H1 (cell line): Measurements from ENCODE around the gene CNOT3. TPM values are rescaled to one million over a fixed set of nuclear protein-coding genes. Genes with fewer than 3 reads are reported as not detected.

Experiments
- CTCF ChIA-PET: fragments of 300-600 bp; sonication (Branson Sonifier 250); formaldehyde crosslinking; loops from one replicate; lab custom pipeline; 2021; ENCODE audit not compliant: partially characterized antibody; lab: Charles Lee
- POLR2A ChIA-PET: fragments of 300-600 bp; sonication (Branson Sonifier 250); formaldehyde crosslinking; loops from one replicate; lab custom pipeline; 2021; ENCODE audit warnings: inconsistent platforms; ENCODE audit not compliant: partially characterized antibody; lab: Charles Lee
- DNase-seq, 2 experiments: peaks; one replicate each; pipeline versions ENCODE4 v3.0.0 to v3.0.0-alpha.2; 2010 to 2022; ENCODE audit warnings: low spot score in 2 of 2, low read depth in 1 of 2, mixed read lengths in 1 of 2
- FAIRE-seq: peaks from 2 replicates; lab custom pipeline; 2011; peaks lifted over from hg19 to GRCh38; lab: Jason Lieb, UNC
- H2AFZ ChIP-seq: 2 replicates; pipeline ENCODE4 v1.8.1; 2012; ENCODE audit warnings: low read length, inconsistent platforms
- H2AK5ac ChIP-seq: 2 replicates; pipeline ENCODE4 v1.6.1; 2013; ENCODE audit warnings: low read depth, low read length
- H2BK120ac ChIP-seq: replicated peaks from 2 replicates; pipeline ENCODE3; 2013; ENCODE audit warnings: low read depth, low read length, inconsistent platforms
- H2BK12ac ChIP-seq: 2 replicates; pipeline ENCODE4 v1.6.1; 2013; ENCODE audit warnings: low read depth, low read length
- H2BK15ac ChIP-seq: 2 replicates; pipeline ENCODE4 v1.6.1; 2013; ENCODE audit warnings: low read length
- H2BK20ac ChIP-seq: 2 replicates; pipeline ENCODE4 v1.6.1; 2013; ENCODE audit warnings: low read length
- H2BK5ac ChIP-seq: 2 replicates; pipeline ENCODE4 v1.6.1; 2013; ENCODE audit warnings: low read depth, low read length
- H3K14ac ChIP-seq: 2 replicates; pipeline ENCODE4 v1.6.1; 2013; ENCODE audit warnings: inconsistent platforms; ENCODE audit not compliant: insufficient read length
- H3K18ac ChIP-seq: 2 replicates; pipeline ENCODE4 v1.6.1; 2013; ENCODE audit warnings: low read length; ENCODE audit errors: extremely low read depth
- H3K23ac ChIP-seq: 2 replicates; pipeline ENCODE4 v1.6.1; 2013; ENCODE audit warnings: inconsistent platforms; ENCODE audit not compliant: insufficient read length
- H3K23me2 ChIP-seq: 2 replicates; pipeline ENCODE4 v1.6.1; 2013; ENCODE audit warnings: low read depth, low read length
- H3K27ac ChIP-seq: 2 replicates; pipeline ENCODE4 v1.6.1; 2011; ENCODE audit warnings: low read depth, low read length, inconsistent platforms
- H3K27me3 ChIP-seq, 4 experiments: replicated peaks in 1 of 4; 1 replicate in 1 of 4; 2 replicates in 3 of 4; pipeline versions ENCODE4 v1.6.1 to v1.8.1; 2011 to 2013; ENCODE audit warnings: low read length in 3 of 4, mild to moderate bottlenecking in 3 of 4, inconsistent platforms in 2 of 4, mixed read lengths in 2 of 4, moderate library complexity in 1 of 4; ENCODE audit not compliant: control insufficient read depth in 3 of 4, insufficient read depth in 3 of 4; ENCODE audit errors: extremely low read depth in 1 of 4
- H3K36me3 ChIP-seq, 4 experiments: 2 replicates each; pipeline versions ENCODE4 v1.6.1 to v1.8.1; 2011 to 2013; ENCODE audit warnings: mild to moderate bottlenecking in 4 of 4, low read length in 3 of 4, moderate library complexity in 2 of 4, control low read depth in 1 of 4, inconsistent platforms in 1 of 4; ENCODE audit not compliant: insufficient read depth in 4 of 4, control insufficient read depth in 2 of 4
- H3K4ac ChIP-seq: replicated peaks from 2 replicates; pipeline ENCODE3; 2013; ENCODE audit warnings: low read length, low read depth, mixed read lengths, inconsistent platforms; ENCODE audit not compliant: insufficient read length
- H3K4me1 ChIP-seq, 4 experiments: replicated peaks in 1 of 4; 1 replicate in 1 of 4; 2 replicates in 3 of 4; pipeline versions ENCODE4 v1.6.1 to v1.8.1; 2011 to 2013; ENCODE audit warnings: low read length in 3 of 4, inconsistent platforms in 2 of 4, mixed read lengths in 1 of 4; ENCODE audit not compliant: insufficient read depth in 4 of 4, control insufficient read depth in 3 of 4
- H3K4me2 ChIP-seq, 2 experiments: 2 replicates each; pipeline versions ENCODE4 v1.6.1 to v1.8.1; 2011 to 2013; ENCODE audit warnings: low read depth in 2 of 2, low read length in 2 of 2, control low read depth in 1 of 2, inconsistent platforms in 1 of 2, mild to moderate bottlenecking in 1 of 2; ENCODE audit not compliant: insufficient read depth in 1 of 2
- H3K4me3 ChIP-seq, 4 experiments: fragments of 200-600, 300-600 bp in 1 of 4; sonication (generic), shearing (Covaris generic), sonication (Bioruptor Twin) in 1 of 4; 2 replicates each; pipeline versions ENCODE4 v1.5.1 to v1.8.1; 2011 to 2016; ENCODE audit warnings: low read length in 4 of 4, low read depth in 3 of 4, control low read depth in 2 of 4, inconsistent platforms in 2 of 4, mild to moderate bottlenecking in 2 of 4, mixed read lengths in 1 of 4, moderate library complexity in 1 of 4; ENCODE audit not compliant: insufficient read depth in 2 of 4; ENCODE audit errors: extremely low read depth in 1 of 4
- H3K56ac ChIP-seq: replicated peaks from 2 replicates; pipeline ENCODE3; 2013; ENCODE audit warnings: low read depth, mild to moderate bottlenecking, mixed read lengths, low read length, inconsistent platforms; ENCODE audit not compliant: insufficient read length
- H3K79me1 ChIP-seq: 2 replicates; pipeline ENCODE4 v1.6.1; 2013; ENCODE audit warnings: low read depth, low read length, control low read depth
- H3K79me2 ChIP-seq, 2 experiments: 2 replicates each; pipeline versions ENCODE4 v1.6.1 to v1.8.1; 2012 to 2013; ENCODE audit warnings: low read length in 2 of 2, mild to moderate bottlenecking in 2 of 2, inconsistent platforms in 1 of 2; ENCODE audit not compliant: insufficient read depth in 2 of 2, control insufficient read depth in 1 of 2
- H3K9ac ChIP-seq, 4 experiments: replicated peaks in 1 of 4; 1 replicate in 1 of 4; 2 replicates in 3 of 4; pipeline versions ENCODE4 v1.6.1 to v1.8.1; 2011 to 2013; ENCODE audit warnings: low read depth in 3 of 4, low read length in 3 of 4, control low read depth in 2 of 4, mild to moderate bottlenecking in 2 of 4, moderate library complexity in 2 of 4, inconsistent platforms in 1 of 4; ENCODE audit errors: extremely low read depth in 1 of 4
- H3K9me3 ChIP-seq, 2 experiments: 2 replicates each; pipeline versions ENCODE4 v1.6.1 to v1.8.1; 2012 to 2013; ENCODE audit warnings: mild to moderate bottlenecking in 2 of 2, moderate library complexity in 2 of 2, control low read depth in 1 of 2, inconsistent platforms in 1 of 2, low read depth in 1 of 2, low read length in 1 of 2, mixed read lengths in 1 of 2; ENCODE audit not compliant: insufficient read depth in 2 of 2
- H4K20me1 ChIP-seq, 2 experiments: replicated peaks in 1 of 2; 2 replicates each; pipeline versions ENCODE3 to v1.8.1; 2011 to 2013; ENCODE audit warnings: inconsistent platforms in 2 of 2, low read length in 2 of 2, mild to moderate bottlenecking in 1 of 2; ENCODE audit not compliant: insufficient read depth in 2 of 2, control insufficient read depth in 1 of 2
- H4K5ac ChIP-seq: 2 replicates; pipeline ENCODE4 v1.6.1; 2013; ENCODE audit warnings: low read length, low read depth, mixed read lengths, inconsistent platforms; ENCODE audit not compliant: insufficient read length
- H4K8ac ChIP-seq: 2 replicates; pipeline ENCODE4 v1.8.0; 2013; ENCODE audit warnings: mild to moderate bottlenecking, moderate library complexity, low read length, inconsistent platforms; ENCODE audit not compliant: insufficient read depth; ENCODE audit errors: extremely low read depth
- H4K91ac ChIP-seq: replicated peaks from 2 replicates; pipeline ENCODE3; 2013; ENCODE audit warnings: low read length, mixed read lengths, inconsistent platforms; ENCODE audit not compliant: insufficient read length
- BRCA1 ChIP-seq: IDR thresholded peaks from 2 replicates; pipeline ENCODE4 v1.6.1; 2012; ENCODE audit warnings: low read depth, low read length, improper control_type of control experiment
- CBX8 ChIP-seq: fragments of 300-800, 300-1000 bp; sonication (generic); IDR thresholded peaks from 2 replicates; pipeline ENCODE4 v1.7.1; 2016; ENCODE audit warnings: low read depth, low read length, borderline replicate concordance
- CREB1 ChIP-seq: IDR thresholded peaks from 2 replicates; pipeline ENCODE4 v1.6.1; 2012; ENCODE audit warnings: inconsistent platforms
- CTBP2 ChIP-seq: IDR thresholded peaks from 2 replicates; pipeline ENCODE4 v1.7.0; 2011; ENCODE audit warnings: borderline replicate concordance, mild to moderate bottlenecking, moderate library complexity, mixed read lengths, low read length; ENCODE audit not compliant: insufficient read depth, insufficient read length
- EP300 ChIP-seq, 2 experiments: IDR thresholded peaks; 1 replicate in 1 of 2; 2 replicates in 1 of 2; pipeline ENCODE4 v1.6.1; 2011 to 2012; ENCODE audit warnings: low read depth in 2 of 2, low read length in 2 of 2, mild to moderate bottlenecking in 2 of 2, borderline replicate concordance in 1 of 2, inconsistent platforms in 1 of 2, moderate library complexity in 1 of 2
- EZH2 ChIP-seq: fragments of 200-600 bp; sonication (generic); IDR thresholded peaks from 2 replicates; pipeline ENCODE4 v1.7.1; 2012; ENCODE audit warnings: low read depth, mild to moderate bottlenecking, moderate library complexity, low read length, inconsistent platforms; ENCODE audit not compliant: severe bottlenecking
- NANOG ChIP-seq: IDR thresholded peaks from 2 replicates; pipeline ENCODE4 v1.6.1; 2011; ENCODE audit warnings: low read length, low read depth, mild to moderate bottlenecking, inconsistent platforms; ENCODE audit not compliant: insufficient read depth, poor library complexity, severe bottlenecking
- POU5F1 ChIP-seq: IDR thresholded peaks from 2 replicates; pipeline ENCODE4 v1.6.1; 2011; ENCODE audit warnings: low read depth, mild to moderate bottlenecking, low read length, moderate library complexity
- RBBP5 ChIP-seq: IDR thresholded peaks from 2 replicates; pipeline ENCODE4 v1.7.1; 2012; ENCODE audit warnings: low read depth, mild to moderate bottlenecking, inconsistent platforms, low read length, moderate library complexity, borderline replicate concordance
- SIRT6 ChIP-seq: IDR thresholded peaks from one replicate; pipeline ENCODE4 v1.7.1; 2012; ENCODE audit warnings: low read length, inconsistent platforms
- SP1 ChIP-seq: IDR thresholded peaks from 2 replicates; pipeline ENCODE4 v1.6.1; 2011; ENCODE audit warnings: low read depth, low read length
- SRF ChIP-seq: IDR thresholded peaks from 2 replicates; pipeline ENCODE4 v1.6.1; 2011; ENCODE audit warnings: mild to moderate bottlenecking, low read depth, low read length, moderate library complexity
- TBP ChIP-seq: IDR thresholded peaks from 2 replicates; pipeline ENCODE4 v1.6.1; 2011; ENCODE audit warnings: low read depth, low read length, improper control_type of control experiment
- YY1 ChIP-seq: IDR thresholded peaks from 2 replicates; pipeline ENCODE4 v1.6.1; 2011; ENCODE audit warnings: low read depth, mild to moderate bottlenecking, low read length
- WGBS, 2 experiments: shearing (Covaris generic) in 1 of 2; methylation state at CpG; one replicate each; pipeline versions ENCODE4 v1.1.6 to v1.1.7; 2013 to 2015; ENCODE audit warnings: low lambda C conversion rate in 2 of 2, mixed read lengths in 2 of 2, inconsistent platforms in 1 of 2, low coverage in 1 of 2, missing lambda C conversion rate in 1 of 2; ENCODE audit not compliant: insufficient replicate concordance in 2 of 2, insufficient coverage in 1 of 2, insufficient read length in 1 of 2; ENCODE audit errors: extremely low coverage in 1 of 2, missing lambda C conversion rate in 1 of 2; 5-methylcytosine and 5-hydroxymethylcytosine counted together
- polyA plus RNA-seq, 7 experiments: library from polyadenylated mRNA; depleted of rRNA in 3 of 7; stranded (reverse) in 5 of 7; unstranded in 2 of 7; fragments of >200 nt in 5 of 7; fragments of 200-250 nt in 2 of 7; gene quantifications; 1 replicate in 5 of 7; 2 replicates in 1 of 7; 4 replicates in 1 of 7; pipeline versions ENCODE4 v1.2.1 to v1.2.3, GENCODE V29; 2011 to 2013; ENCODE audit warnings: missing spikeins in 2 of 7, mixed read lengths in 2 of 7
- total RNA-seq: library from RNA; stranded (reverse); fragmentation: NEBNext Ultra II Directional; extraction: Animal tissue kit (Norgen Biotek cat#: 25700); gene quantifications from 2 replicates; pipeline ENCODE4 v1.2.1, GENCODE V29; 2021

Gene CNOT3
- total and polyA plus RNA-seq, 2 of the 8 experiments (the other 6 are each of a cell fraction or from before 2014, with no cell fraction given), result 21.2 to 86.4 TPM

- Histone ChIP-seq H2BK12ac (no peak overlapping the region), H3K36me3 (peaks cover 25 to 49% (median 44%) of the 10 kb centered on the region in 4 experiments), H3K18ac (no peak overlapping the region), H2BK20ac (no peak overlapping the region), H2BK120ac (no peak overlapping the region), H4K91ac (no peak overlapping the region), H4K8ac (no peak overlapping the region; the same call in 1 of the 2 replicates), H3K27me3 (no peaks in the 10 kb centered on the region), H3K4ac (no peak overlapping the region), H2AFZ (no peak overlapping the region), H3K23me2 (peaks cover 13% of the 10 kb centered on the region), H3K9me3 (no peaks in the 10 kb centered on the region), H3K56ac (no peak overlapping the region), H3K4me1 (peaks cover 0 to 15% (median 7%) of the 10 kb centered on the region in 4 experiments; a peak in 6 of 7 replicates), H4K5ac (no peak overlapping the region), H3K9ac (no peak overlapping the region; a peak in 1 of 7 replicates), H3K79me1 (peaks cover 7% of the 10 kb centered on the region), H2BK5ac (no peak overlapping the region), H3K14ac (no peak overlapping the region), H3K4me2 (no peak overlapping the region), H3K79me2 (no peaks in the 10 kb centered on the region), H2AK5ac (no peak overlapping the region), H4K20me1 (peaks cover 9 to 16% of the 10 kb centered on the region in 2 experiments), H3K4me3 (no peak overlapping the region), H3K27ac (no peak overlapping the region), H3K23ac (no peak overlapping the region), H2BK15ac (no peak overlapping the region)
- WGBS, 2 experiments, result 98% methylated on average over 10 of the region's 11 CpGs; no CpG with 5 or more reads in 1 of the 2 experiments
- DNase-seq (no peak), FAIRE-seq (no peak)
- ChIA-PET POLR2A (interaction anchor here (0.6 to 14.8 kb wide), 11 partner anchors 7 to 264 kb away, joined by 3 to 348 read pairs (median 6); partner anchors contain the start of genes CNOT3 and TMC4), CTCF (interaction anchor here (1.0 to 1.9 kb wide), 7 partner anchors 8 to 42 kb away, joined by 3 to 10 read pairs (median 4); partner anchors contain the start of gene CNOT3)
- TF ChIP-seq CTBP2 (no peak), SIRT6 (no peak), EZH2 (no peak), YY1 (no peak), POU5F1 (no peak), CBX8 (no peak), NANOG (no peak), SRF (no peak), RBBP5 (no peak), SP1 (no peak), CREB1 (no peak), BRCA1 (no peak), TBP (no peak), EP300 (IDR thresholded peaks at IDR 0.05; ENCODE audit: borderline replicate concordance in 1 of 2, low read depth in 2 of 2, low read length in 2 of 2) (no peak)
Observed at GRCh38 chr19:54156490-54156889, 18.9 kb downstream of the CNOT3 start.
